GM12891 (cell line): Measurements from ENCODE around the gene CRAT.

Source experiments
- PAX5 ChIP-seq: IDR thresholded peaks from 2 replicates; pipeline ENCODE4 v1.6.1; 2011; ENCODE audit warnings: low read length, moderate library complexity, mild to moderate bottlenecking; ENCODE audit not compliant: insufficient read depth, severe bottlenecking
- POLR2A ChIP-seq: IDR thresholded peaks from 2 replicates; pipeline ENCODE4 v1.6.1; 2011; ENCODE audit warnings: low read depth, low read length, control low read depth
- POLR2AphosphoS5 ChIP-seq: IDR thresholded peaks from 2 replicates; pipeline ENCODE4 v1.6.1; 2011; ENCODE audit warnings: low read depth, low read length, control low read depth
- SPI1 ChIP-seq: IDR thresholded peaks from 2 replicates; pipeline ENCODE4 v1.6.1; 2011; ENCODE audit warnings: low read depth, low read length, control low read depth
- TAF1 ChIP-seq: IDR thresholded peaks from 2 replicates; pipeline ENCODE4 v1.6.1; 2011; ENCODE audit warnings: low read depth, low read length, control low read depth

GRCh38 chr9:129113645-129114304 is 3.2 kb upstream of the CRAT start:
- no peak for TF ChIP-seq POLR2A
- no peak for TF ChIP-seq TAF1
- no peak for TF ChIP-seq POLR2AphosphoS5
- no peak for TF ChIP-seq PAX5
- TF ChIP-seq SPI1 = no peak
